GM21825 (cell line): Measurements from ENCODE around the gene EVI2B.
"Not testable (repeated sequence)": the region's sequence is repeated elsewhere in the genome, so short reads cannot be mapped to it uniquely, and the experiment has no call there.

ENCODE experiments used
- ATAC-seq: cut with Tn5 transposase; IDR thresholded peaks from one replicate; pipeline ENCODE4 v1.9.1; 2021; ENCODE audit warnings: mild to moderate bottlenecking, moderate library complexity; ENCODE audit not compliant: unreplicated experiment

Gene EVI2B

GRCh38 chr17:31272803-31273202 is 41.1 kb downstream of the EVI2B start:
- ATAC-seq = no peak

GRCh38 chr17:31272236-31272635 is 41.6 kb downstream of the EVI2B start:
- no peak for ATAC-seq

GRCh38 chr17:31269578-31269983 is 44.3 kb downstream of the EVI2B start:
- ATAC-seq = no peak

GRCh38 chr17:31269036-31269577 is 44.7 kb downstream of the EVI2B start:
- ATAC-seq = no peak

GRCh38 chr17:31266042-31266441 is 47.8 kb downstream of the EVI2B start:
- ATAC-seq = no peak

GRCh38 chr17:31262923-31263322 is 50.9 kb downstream of the EVI2B start:
- ATAC-seq = not testable (repeated sequence)

- no peak for ATAC-seq
Measured at GRCh38 chr17:31261601-31262000, 52.3 kb downstream of the EVI2B start.

GRCh38 chr17:31260151-31260550 is 53.7 kb downstream of the EVI2B start:
- ATAC-seq = no peak

GRCh38 chr17:31256936-31257335 is 56.9 kb downstream of the EVI2B start:
- ATAC-seq = no peak

- ATAC-seq = no peak
Measured at GRCh38 chr17:31254654-31255053, 59.2 kb downstream of the EVI2B start.
